Activated T-cell treated with anti-CD3 and anti-CD28 coated beads for 4 hours (primary cell): ENCODE data around the gene BPGM.

Experiments used
- DNase-seq: peaks from one replicate; pipeline ENCODE4 v3.0.0-alpha.2; 2020

Gene BPGM

DNA sequence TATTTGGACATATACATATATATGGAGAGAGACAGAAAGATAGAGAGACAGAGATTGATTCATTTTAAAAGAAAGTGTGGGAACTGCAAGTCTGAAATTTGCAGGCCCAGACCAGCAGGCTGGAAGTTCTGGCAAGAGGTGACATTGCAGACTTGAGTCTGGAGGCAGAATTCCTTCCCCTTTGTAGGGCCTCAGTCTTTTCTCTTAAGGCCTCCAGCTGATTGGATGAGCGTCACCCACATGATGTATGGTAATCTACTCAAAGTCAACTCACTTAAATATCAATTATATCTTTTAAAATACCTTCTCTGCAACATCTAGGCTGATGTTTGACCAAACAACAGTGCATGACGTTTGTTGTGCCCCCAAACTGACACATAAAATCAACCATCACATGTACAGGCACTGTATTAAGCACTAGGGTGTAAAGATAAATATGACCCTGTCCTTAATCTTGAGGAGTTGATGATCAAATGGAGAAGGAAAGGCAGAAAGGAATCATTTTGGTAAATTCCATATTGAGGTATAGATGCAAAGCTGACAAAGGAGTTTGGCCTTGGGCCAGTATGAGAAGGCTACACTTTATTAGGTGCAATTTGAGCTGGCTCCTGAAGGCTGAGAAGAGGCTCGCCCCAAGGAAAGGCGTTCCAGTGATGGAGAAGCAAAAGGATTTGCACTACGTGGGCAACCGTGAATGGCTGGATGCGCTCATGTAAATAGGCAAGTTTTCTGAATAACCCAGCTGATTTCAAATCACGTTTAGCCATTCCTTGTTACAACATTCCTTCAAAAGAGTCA, 52.6 kb downstream of the BPGM start:
- no peak for DNase-seq

DNA sequence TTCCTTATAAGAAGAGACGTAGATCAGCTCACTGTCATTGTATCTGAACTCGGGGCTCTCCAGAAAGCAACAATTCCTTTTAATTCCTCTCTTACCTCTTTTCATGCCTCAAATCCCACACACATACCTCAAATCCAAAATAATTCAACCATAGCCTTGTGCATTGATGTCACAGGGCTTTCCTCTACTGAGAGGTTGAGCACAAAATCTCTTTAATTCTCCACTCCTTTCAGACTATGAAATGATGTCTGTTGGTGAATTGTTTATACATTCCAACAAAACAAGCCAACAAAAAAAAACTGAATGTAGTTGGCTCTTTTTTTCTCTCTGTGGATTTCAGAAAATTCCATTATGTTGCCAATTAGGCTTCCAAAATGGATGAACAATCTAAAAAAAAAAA, 53.2 kb downstream of the BPGM start:
- no peak for DNase-seq

DNA sequence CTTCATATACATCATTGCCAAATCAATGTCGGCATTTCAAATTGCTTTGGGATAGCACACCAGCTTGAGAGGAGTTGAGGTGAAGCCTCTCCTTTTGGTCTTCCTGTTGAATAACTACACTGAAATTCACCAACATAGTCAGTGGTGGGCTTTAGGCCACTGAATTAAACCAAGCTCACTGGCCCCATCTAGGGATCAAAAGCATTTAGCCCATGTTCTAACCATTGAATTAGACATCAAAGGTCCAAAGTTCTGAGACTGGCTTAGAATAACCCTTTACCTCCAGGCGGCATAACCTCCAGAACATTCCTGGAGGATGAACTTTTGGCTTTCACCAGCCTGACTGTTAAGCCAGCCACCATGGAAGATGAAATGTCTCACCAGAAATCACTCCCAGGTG, 54.6 kb downstream of the BPGM start:
- no peak for DNase-seq

DNA sequence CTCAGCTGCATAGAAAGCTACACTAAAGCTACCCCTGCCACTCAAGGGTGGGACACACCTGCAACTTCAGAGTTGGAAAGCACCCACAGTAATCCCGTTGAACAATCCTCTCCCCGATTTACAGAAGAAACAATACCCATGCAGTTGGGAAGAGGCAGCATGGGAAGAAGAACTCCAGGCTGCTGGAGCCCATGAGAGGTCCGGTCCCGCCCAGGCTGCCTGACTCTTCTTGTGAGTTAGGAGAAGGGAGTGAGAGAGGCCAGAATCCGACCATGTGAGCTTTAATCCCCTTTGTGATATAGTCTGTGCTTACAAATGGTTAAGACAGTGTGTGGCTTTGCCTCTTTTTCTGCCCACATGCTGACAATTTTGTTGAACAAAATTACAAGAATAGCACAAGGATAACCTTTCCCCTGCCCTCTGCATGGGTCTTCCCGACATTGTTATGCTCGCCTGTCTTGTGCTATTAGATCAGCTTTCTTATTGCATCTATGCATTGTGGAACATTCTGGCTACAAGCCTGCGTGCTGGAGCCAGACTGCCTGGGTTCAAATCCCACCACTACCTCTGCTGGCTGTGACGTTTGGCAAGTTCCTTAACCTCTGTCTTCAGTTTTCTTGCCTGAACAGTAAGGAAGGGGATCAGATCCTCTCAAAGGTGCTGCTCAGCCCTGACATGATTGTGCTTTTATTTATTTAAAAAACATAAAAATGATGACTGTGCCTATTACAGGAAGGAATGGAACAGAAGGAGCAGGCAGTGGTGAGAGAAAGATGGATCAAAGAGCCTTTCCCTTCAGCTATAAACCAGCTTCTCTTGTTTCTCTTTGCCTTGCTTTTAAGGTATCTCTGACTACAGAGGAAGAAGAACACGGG, 56.0 kb downstream of the BPGM start:
- DNase-seq = no peak

DNA sequence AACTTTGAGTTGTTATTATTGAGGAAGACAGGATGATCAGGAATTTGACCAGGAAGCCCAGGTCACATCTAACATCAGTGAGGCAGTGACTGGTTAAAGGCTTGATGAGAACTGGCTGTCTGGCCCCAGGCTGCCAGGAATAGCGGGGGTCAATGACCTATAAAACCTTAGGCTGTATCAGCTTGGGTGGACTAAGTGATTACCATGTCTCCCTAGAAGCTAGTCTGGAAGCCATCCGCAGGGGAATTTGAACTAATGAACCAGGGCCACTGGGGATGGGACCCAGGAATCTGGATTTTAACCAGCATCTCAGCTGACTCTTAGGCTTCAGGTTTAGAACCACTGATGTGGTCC, 56.6 kb downstream of the BPGM start:
- no peak for DNase-seq

DNA sequence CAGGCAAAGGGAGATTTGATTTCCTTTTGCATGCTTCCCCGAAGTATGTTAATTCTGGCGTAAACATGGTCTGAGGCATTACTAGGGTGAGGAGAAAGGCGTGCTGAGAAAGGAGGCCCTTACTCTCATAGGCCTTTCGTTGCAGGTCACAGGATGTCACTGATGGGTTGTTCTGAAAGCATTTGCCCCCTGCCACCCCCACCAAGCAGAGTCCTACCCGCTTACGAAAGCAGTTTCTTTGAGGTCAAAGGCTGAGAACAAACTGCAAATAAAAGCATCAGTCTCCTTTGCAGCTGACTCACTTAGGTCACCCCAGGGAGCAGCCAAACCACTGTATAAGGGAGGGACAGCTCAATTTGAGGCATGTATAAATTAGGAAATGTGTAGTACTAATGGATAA, 57.1 kb downstream of the BPGM start:
- no peak for DNase-seq

DNA sequence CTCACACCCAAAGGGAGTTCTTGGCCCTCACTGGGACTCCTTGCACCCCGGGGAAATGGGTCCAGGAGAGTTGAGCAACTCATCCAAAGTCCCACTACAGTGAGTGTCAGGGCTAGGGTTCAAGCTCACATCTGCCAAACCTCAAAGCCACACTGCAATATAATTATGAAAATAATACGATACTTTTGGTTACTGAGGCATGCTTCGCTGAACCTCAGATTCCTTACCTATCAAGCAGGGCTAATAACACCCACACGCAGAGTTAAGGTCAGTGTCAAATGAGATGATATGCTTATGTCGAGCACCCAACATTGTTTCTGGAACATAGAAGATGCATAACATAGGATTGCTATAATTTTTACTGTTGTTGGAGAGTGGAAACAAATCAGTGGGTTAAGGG, 58.2 kb downstream of the BPGM start:
- DNase-seq = no peak

DNA sequence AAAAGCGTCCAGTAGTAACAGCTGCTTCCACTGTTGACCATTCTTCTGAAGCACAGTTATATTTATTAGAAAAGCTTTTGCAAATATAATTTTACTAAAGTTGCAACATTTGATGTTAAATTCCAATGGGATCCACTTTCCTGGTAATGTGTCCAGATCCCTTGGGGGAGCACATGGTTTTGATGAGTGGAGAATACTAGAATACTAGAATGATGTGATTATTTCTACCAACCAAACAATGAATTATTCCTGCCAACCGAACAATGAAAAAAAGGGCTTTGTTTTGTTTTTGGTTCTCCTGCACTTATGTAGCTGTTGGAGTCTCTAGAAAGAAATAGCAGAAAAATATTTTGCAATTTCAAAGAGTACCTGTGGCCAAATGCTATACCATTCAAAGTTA, 59.1 kb downstream of the BPGM start:
- no peak for DNase-seq

DNA sequence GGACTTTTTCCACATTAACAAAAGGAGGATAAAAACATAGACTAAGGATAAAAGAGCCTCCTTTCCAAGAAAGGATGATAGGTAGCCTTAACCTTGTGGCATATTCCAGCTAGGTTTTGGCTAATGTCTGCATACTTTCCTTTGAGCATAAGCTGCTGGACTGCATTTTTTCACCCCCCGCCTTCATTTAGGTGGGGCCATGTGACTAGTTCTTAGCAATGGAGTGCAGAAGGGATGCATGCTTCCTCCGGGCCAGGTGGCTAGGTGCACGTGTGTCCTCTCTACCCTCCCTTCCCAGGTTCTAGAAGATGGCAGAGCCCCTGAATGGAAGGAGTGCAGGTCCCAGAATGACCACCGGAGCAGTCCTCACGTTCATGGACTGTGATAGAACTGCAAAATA, 59.8 kb downstream of the BPGM start:
- no peak for DNase-seq

DNA sequence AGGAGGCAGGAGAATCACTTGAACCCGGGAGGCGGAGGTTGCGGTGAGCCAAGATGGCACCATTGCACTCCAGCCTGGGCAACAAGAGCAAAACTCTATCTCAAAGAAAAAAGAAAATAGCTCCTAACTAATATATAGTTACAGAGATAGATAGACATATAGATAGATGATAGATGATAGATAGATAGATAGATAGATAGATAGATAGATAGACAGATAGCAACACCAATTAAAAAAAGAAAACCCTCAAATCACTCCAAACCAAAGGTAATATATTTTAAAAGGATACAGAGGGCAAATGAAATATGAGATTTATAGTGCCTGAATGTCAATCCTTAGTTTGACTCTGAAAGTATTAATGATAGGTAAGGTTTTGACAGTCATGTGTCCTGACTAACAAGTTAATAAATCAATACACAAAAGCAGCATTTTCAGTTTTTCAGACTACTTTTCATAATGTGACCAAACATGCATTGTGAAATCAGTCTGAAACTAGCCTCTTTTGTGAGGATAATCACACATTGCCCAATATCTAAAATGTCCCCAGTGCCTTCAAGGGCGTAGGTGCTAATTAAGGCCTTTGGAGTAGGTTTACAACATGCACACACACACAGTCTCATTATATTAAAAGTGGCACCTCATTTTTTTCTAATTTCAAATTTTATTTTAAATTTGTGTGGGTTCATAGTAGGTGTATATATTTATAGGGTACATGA, 61.2 kb downstream of the BPGM start:
- DNase-seq = no peak

DNA sequence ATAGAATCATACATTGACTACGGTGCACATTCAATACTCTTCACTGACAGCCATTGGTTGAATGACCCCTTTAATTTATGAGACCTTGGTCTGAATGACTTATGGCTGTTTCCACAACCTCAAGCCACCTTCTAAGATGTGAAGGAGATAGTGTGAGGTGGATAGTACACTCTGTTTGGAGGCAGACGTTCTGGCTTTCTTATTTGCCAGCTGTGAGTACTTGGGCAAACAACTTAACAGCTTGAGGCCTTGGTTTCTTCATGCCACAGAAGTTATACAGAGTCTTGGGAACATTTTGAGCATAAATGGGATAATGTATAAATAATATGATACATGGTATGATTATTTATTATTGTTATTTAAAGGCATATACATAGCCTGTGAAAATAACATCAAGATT, 62.0 kb downstream of the BPGM start:
- no peak for DNase-seq

DNA sequence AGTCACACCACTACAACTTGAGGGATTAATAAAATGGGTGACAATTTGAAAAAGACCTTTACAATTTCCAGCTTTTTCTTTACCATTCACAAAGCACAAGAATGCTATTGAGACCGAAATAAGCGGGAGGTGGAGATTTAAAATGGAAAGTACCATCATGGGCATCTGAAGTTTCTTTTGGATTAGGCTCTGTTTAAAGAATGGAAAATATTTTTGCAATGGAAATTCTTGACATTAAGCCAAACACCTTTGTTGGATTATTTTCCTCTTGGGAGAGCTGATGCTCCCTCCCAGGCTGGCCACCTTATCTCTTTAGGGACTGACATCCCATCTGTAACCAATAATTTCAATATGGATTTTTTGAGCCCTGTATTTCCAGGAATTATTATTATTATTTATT, 62.5 kb downstream of the BPGM start:
- DNase-seq = no peak

DNA sequence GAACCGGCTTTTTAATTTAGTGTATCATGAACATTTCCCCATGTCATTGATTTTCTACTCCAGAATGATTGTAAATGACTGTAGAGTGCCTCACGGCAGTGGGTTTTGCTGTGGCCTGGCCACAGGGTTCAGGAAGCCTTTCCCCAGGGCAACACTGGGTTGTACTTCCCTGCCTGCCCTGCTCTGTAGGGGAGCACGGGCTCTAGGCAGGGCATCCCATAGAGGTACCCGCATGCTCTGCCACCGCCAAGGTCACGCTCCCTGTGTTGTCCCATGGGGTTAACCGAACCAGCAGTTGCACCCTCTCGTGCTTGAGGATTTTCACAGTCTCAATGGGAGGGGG, 63.8 kb downstream of the BPGM start:
- DNase-seq = no peak

DNA sequence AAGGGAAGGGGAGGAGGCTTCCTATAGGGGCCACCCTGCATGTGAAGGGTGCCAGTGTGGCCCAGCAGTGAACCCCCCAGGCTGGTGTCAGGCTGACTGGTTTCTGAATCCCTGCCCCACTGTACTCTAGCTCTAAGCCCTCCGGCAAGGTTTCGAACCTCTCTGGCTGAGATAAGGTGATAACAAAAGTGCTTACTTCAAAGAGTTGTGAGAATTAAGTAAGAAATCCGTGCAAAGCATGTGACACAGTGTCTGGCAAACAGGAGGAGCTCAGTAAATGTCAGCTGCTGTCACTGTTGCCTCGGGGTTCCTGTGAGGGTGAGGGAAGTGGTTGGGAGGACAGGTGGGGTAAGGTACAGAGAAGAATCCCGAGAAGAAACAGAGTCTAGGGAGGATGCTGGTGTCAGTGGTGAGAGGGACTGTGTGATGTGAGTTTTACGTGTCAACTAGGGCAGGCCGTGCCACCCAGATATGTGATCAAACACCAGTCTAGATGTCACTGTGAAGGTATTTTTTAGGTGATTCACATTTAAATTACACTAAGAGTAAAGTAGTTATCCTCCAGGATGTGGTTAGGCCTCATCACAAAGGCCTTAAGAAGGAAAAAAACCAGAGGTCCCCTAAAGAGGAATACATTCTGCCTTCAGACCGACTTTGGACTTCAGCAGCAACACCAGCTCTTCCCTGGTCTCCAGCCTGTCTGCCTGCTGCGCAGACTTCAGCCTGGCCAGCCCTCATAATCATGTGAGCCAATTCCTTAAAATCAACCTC, 64.4 kb downstream of the BPGM start:
- peak; percentile 14 for DNase-seq

DNA sequence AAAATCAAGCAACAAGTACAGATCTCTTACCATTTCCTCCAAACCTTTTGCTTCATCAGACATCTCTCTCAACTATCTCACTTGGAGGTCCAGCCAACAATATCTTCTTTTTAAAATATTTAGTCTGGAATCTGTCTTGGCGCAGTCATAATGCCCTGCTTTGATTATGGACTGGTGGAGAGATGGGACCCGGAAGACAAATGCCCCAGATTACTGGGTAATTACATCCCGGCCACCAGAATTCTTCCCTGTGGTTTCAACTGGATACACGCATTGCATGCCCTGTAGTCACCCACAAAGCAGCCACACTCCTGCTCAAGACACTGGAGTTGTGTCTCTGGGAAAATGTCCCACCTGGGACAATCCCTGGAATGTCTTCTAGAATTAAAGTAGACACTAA, 65.5 kb downstream of the BPGM start:
- no peak for DNase-seq

DNA sequence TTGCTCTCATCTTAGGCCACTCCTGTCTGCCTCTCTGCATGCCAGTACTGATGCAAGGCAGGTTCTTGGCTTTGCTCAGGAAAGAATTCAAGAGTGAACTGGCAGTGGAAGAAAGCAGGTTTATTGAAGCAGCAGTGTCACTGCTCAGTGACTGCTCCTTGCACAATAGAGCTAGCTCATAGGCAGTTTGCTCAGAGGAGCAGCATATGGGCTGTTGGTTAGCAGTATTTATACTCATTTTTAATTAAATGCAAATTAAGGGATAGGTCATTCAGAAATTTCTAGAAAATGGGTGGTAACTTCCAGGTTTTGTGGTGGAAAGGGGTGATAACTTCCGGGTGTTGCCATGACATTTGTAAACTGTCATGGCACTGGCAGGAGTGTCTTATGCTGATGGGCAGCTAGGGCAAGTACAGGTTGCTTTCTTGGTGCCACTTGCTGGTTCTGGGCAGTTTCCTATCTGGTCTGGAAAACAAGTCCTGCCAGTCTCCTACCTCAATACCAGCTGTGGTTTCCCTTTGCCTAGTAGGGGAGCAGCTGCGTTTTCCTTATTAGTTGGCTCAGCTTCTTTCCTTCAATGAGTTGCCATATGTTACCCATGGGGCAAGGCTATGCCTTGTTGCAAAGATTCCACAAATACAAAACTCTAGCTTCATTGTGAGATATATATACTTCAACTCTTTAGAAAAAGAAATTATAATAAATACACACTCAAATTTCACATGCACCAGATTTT, 68.0 kb downstream of the BPGM start:
- no peak for DNase-seq

DNA sequence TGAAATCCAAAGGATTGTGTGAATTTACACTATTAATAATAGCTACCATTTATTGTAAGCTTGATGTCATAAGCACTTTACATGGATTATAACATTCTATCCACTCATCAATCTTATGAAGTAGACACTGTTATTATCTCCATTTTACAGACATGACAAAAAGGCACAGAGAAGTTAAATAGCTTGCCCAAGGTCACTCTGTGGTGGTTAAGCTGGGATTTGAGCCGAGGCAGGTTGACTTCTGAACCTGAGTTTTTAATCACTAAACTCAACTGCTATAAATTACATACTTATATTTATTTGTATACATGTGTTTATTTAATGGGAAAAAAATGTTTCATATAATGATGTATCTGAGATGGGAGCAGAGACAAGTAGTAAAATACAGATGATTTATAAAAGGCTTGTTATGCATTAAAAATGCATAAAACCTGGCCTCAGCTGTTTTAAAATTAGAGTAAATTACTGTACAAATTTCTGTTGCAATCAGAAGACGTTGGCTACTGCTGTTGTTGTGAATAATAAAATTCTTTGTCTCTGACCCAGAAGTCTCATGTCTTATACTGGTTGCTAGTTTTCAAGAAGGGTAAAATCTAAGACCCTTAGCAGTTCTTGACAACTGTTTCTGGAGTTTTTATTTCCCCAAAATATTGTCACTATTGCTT, 71.7 kb downstream of the BPGM start:
- no peak for DNase-seq

DNA sequence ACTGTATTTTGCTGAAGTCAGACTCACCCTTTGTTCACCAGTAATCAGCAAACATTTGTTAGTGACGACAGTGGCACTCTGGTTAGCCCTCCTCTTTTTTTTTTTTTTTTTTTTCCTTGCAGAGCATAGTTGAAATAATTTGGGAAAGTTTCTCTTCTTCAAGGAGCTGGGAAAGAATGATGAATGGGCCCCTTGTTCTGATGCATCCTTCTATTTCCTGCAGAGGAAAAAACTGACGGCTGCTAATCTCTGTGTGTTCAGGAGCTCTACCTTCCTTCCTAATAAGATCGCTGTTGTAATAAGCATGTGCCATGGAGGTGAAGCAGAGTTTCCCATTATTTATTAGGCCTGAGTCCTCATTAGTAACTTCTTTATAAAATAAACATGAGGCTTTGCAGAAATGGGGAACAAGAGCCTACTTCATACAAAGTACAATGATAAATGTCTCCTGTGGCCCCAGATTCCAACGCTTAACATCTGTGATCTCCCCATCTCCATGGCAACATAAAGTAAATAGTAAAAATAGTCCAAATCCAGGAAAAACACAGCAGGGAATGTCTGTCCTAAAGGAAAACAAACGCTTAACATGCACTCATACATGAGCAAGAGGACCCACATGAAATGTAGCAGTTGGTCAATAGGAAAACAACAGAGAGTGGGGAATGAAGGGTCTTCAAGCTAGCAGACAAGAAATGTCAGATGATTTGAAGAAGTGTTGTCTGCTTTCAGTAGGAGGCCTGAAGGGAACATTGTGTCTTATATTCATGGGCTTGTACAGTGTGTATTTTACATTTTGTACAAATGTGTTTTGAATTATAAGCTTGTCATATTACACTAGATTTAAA, 73.7 kb downstream of the BPGM start:
- DNase-seq = no peak

DNA sequence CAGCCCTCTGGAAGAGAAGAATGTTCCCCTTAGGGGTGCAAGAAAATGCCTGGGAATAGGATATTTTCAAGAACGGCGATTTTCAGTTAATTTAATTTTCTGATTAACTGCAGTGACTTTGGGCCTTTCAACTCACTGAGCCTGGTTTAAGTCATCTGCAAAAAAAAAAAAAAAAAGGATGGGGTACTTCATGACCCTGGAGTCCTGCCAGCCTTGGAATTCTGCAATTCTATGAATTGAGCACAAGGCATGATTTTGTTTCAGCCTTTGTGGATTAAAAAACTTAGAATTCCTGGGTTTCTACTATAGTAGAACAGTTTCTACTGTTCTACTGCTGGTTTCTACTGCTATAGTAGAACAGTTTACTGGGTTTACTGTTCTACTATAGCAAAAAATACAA, 74.5 kb downstream of the BPGM start:
- DNase-seq = no peak

DNA sequence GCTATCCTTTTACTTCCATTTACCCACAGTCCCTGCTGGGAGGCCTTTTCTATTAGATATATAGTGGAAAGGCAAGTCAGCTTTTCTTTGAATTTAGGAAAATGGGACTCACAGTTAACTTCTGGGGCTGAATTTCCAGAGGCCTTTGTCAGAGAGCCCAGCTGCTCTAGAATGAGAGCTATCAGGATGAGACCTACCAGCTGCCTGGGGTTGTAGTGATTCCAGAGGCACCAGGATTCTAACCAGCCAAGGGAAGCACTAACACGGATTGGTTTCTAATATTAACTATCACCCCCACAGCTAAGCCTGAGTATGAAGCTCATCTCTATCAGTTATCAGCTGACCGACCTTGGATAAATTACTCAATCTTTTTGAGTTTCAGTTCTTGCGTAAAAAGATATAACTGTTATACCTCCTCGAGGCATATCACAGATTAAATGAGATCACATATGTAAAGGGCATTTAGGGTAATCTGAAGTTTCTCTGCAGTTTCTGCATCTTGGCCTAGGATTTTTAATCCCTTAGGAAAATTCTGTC, 76.2 kb downstream of the BPGM start:
- DNase-seq = no peak

DNA sequence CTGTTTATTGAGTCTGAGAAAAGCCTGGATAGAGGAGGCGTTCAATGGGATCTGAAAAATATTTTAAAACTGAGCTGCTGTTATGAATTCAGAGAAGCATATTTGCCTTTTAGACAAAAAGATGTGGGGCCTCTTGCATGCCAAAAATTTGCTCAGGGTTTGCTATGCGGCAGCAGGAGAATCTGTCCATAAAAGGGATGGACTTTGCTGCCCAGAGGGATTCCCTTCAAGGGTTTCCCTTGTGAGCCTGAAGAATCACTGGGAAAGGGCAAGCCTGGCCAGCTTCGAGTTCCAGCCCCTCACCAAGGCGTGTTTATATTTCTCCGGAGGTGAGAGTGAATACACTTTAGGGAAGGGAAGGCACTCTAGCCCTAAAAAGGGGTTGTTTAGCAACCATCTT, 77.2 kb downstream of the BPGM start:
- DNase-seq = no peak
